DOHH2 (cell line): Measurements from ENCODE around the gene B4GALNT1.

Experiments used
- CTCF ChIP-seq: fragments of 200-600 bp; sonication (generic); IDR thresholded peaks from one replicate; pipeline ENCODE4 v1.5.1; 2014; ENCODE audit warnings: antibody characterized with exemption, mild to moderate bottlenecking, low read depth, low read length; ENCODE audit not compliant: poor library complexity, severe bottlenecking
- EZH2phosphoT487 ChIP-seq: fragments of 200-600 bp; sonication (generic); IDR thresholded peaks from 2 replicates; pipeline ENCODE4 v1.6.1; 2017; ENCODE audit warnings: borderline replicate concordance, mild to moderate bottlenecking, antibody characterized with exemption, low read length, moderate library complexity, mixed read lengths

- no peak for TF ChIP-seq CTCF
- TF ChIP-seq EZH2phosphoT487 = no peak
Measured at GRCh38 chr12:57576613-57577160, 56.3 kb downstream of the B4GALNT1 start.
